Muscle layer of duodenum (tissue), 2 donors: ENCODE measurements around the gene ATP9B.

Source experiments
- H3K27ac ChIP-seq: one replicate; pipeline ENCODE4 v1.7.0; 2013; ENCODE audit warnings: mild to moderate bottlenecking, low read length
- H3K27me3 ChIP-seq: one replicate; pipeline ENCODE4 v1.7.0; 2013; ENCODE audit warnings: low read depth, mild to moderate bottlenecking, control low read depth, low read length
- H3K36me3 ChIP-seq, 2 donors: one replicate each; pipeline ENCODE4 v1.7.0; 2013; ENCODE audit warnings: low read length in 2 of 2, control low read depth in 1 of 2, mild to moderate bottlenecking in 1 of 2; ENCODE audit not compliant: insufficient read depth in 2 of 2, control insufficient read depth in 1 of 2
- H3K4me1 ChIP-seq, 2 donors: one replicate each; pipeline ENCODE4 v1.7.0; 2013; ENCODE audit warnings: low read length in 2 of 2, mild to moderate bottlenecking in 2 of 2, control low read depth in 1 of 2, moderate library complexity in 1 of 2; ENCODE audit not compliant: insufficient read depth in 2 of 2, control insufficient read depth in 1 of 2
- H3K4me3 ChIP-seq, 2 donors: one replicate each; pipeline ENCODE4 v1.7.0; 2013; ENCODE audit warnings: low read length in 2 of 2, low read depth in 1 of 2, mild to moderate bottlenecking in 1 of 2
- H3K9me3 ChIP-seq, 2 donors: one replicate each; pipeline ENCODE4 v1.7.0; 2013; ENCODE audit warnings: low read length in 2 of 2, control low read depth in 1 of 2, mild to moderate bottlenecking in 1 of 2; ENCODE audit not compliant: control insufficient read depth in 1 of 2
- donor health status: healthy.

ATP9B gene

GRCh38 chr18:79402977-79403722 lies 334.0 kb downstream of the ATP9B start:
- Histone ChIP-seq H3K27ac (no peak overlapping the region), H3K4me3 (peak overlapping the region in 1 of 2 donors; percentile 26), H3K4me1 (peaks cover 7 to 45% of the 10 kb centered on the region in 2 donors), H3K27me3 (no peaks in the 10 kb centered on the region), H3K9me3 (no peaks in the 10 kb centered on the region), H3K36me3 (no peaks in the 10 kb centered on the region)

- Histone ChIP-seq H3K27ac (no peak overlapping the region), H3K36me3 (no peaks in the 10 kb centered on the region), H3K4me3 (no peak overlapping the region), H3K9me3 (no peaks in the 10 kb centered on the region), H3K4me1 (peaks cover 7 to 45% of the 10 kb centered on the region in 2 donors), H3K27me3 (no peaks in the 10 kb centered on the region)
Measured at GRCh38 chr18:79403723-79404566, 334.8 kb downstream of the ATP9B start.

- Histone ChIP-seq H3K4me1 (peaks cover 7 to 43% of the 10 kb centered on the region in 2 donors), H3K36me3 (no peaks in the 10 kb centered on the region), H3K27me3 (no peaks in the 10 kb centered on the region), H3K27ac (no peak overlapping the region), H3K9me3 (no peaks in the 10 kb centered on the region), H3K4me3 (no peak overlapping the region)
Measured at GRCh38 chr18:79404567-79404910, 335.3 kb downstream of the ATP9B start.

GRCh38 chr18:79405019-79405780 lies 336.0 kb downstream of the ATP9B start:
- peaks cover 0 to under 1% of the 10 kb centered on the region in 2 donors for H3K36me3 ChIP-seq
- peak overlapping the region; percentile 35 for H3K27ac ChIP-seq
- no peaks in the 10 kb centered on the region for H3K9me3 ChIP-seq
- peaks cover 7 to 41% of the 10 kb centered on the region in 2 donors for H3K4me1 ChIP-seq
- H3K4me3 ChIP-seq: no peak overlapping the region
- H3K27me3 ChIP-seq: no peaks in the 10 kb centered on the region

- peak overlapping the region; percentile 35 for H3K27ac ChIP-seq
- H3K4me1 ChIP-seq: peaks cover 7 to 41% of the 10 kb centered on the region in 2 donors
- no peaks in the 10 kb centered on the region for H3K9me3 ChIP-seq
- no peak overlapping the region for H3K4me3 ChIP-seq
- peaks cover 0 to 8% of the 10 kb centered on the region in 2 donors for H3K36me3 ChIP-seq
- H3K27me3 ChIP-seq: no peaks in the 10 kb centered on the region
Measured at GRCh38 chr18:79405781-79406575, 336.8 kb downstream of the ATP9B start.

- peaks cover 0 to 15% of the 10 kb centered on the region in 2 donors for H3K36me3 ChIP-seq
- H3K27ac ChIP-seq: no peak overlapping the region
- H3K4me1 ChIP-seq: peaks cover 7 to 36% of the 10 kb centered on the region in 2 donors
- H3K9me3 ChIP-seq: no peaks in the 10 kb centered on the region
- H3K27me3 ChIP-seq: no peaks in the 10 kb centered on the region
- no peak overlapping the region for H3K4me3 ChIP-seq
Measured at GRCh38 chr18:79406708-79407107, 337.5 kb downstream of the ATP9B start.

GRCh38 chr18:79409313-79409712 lies 340.1 kb downstream of the ATP9B start:
- Histone ChIP-seq H3K27me3 (no peaks in the 10 kb centered on the region), H3K4me3 (no peak overlapping the region), H3K27ac (no peak overlapping the region), H3K4me1 (peaks cover 0 to 11% of the 10 kb centered on the region in 2 donors), H3K36me3 (peaks cover 11 to 31% of the 10 kb centered on the region in 2 donors), H3K9me3 (no peaks in the 10 kb centered on the region)

- no peaks in the 10 kb centered on the region for H3K9me3 ChIP-seq
- peaks cover 0 to 10% of the 10 kb centered on the region in 2 donors for H3K4me1 ChIP-seq
- no peak overlapping the region for H3K4me3 ChIP-seq
- H3K27me3 ChIP-seq: no peaks in the 10 kb centered on the region
- H3K36me3 ChIP-seq: peaks cover 11 to 31% of the 10 kb centered on the region in 2 donors
- H3K27ac ChIP-seq: no peak overlapping the region
Measured at GRCh38 chr18:79410171-79410641, 341.0 kb downstream of the ATP9B start.

GRCh38 chr18:79410731-79411613 lies 341.8 kb downstream of the ATP9B start:
- no peaks in the 10 kb centered on the region for H3K27me3 ChIP-seq
- peaks cover 11 to 31% of the 10 kb centered on the region in 2 donors for H3K36me3 ChIP-seq
- no peak overlapping the region for H3K4me3 ChIP-seq
- peaks cover 0 to 3% of the 10 kb centered on the region in 2 donors for H3K4me1 ChIP-seq
- H3K27ac ChIP-seq: no peak overlapping the region
- no peaks in the 10 kb centered on the region for H3K9me3 ChIP-seq
